HepG2 (cell line): Measurements from ENCODE around the gene TPGS1. TPM values are rescaled to one million over a fixed set of nuclear protein-coding genes. Genes with fewer than 3 reads are reported as not detected.

Experiments used
- ATAC-seq: fragments of 200-7000 bp; cut with Tn5 transposase; 3 replicates; pipeline ENCODE4 v1.9.1; 2020; ENCODE audit warnings: mild to moderate bottlenecking, moderate library complexity
- BruUV-seq: library from RNA; stranded (reverse); fragments of 400-500 nt; replicated peaks from 2 replicates; lab custom pipeline; 2021; lab: Mats Ljungman, UMichigan
- CTCF ChIA-PET: fragments of 300-600 bp; formaldehyde crosslinking; extraction: SDS; loops from one replicate; lab custom pipeline; 2021; ENCODE audit warnings: low total read pairs, inconsistent platforms, low intra/inter-chr PET ratio; lab: Yijun Ruan, JAX
- POLR2A ChIA-PET: fragments of 350-600 bp; sonication (Branson Sonifier 250); formaldehyde crosslinking; loops from one replicate; lab custom pipeline; 2020; ENCODE audit warnings: antibody characterized with exemption, inconsistent platforms; lab: Yijun Ruan, JAX
- DNase-seq: peaks from one replicate; pipeline ENCODE4 v3.0.0-alpha.2; 2015; ENCODE audit warnings: low spot score
- FAIRE-seq: peaks from 3 replicates; lab custom pipeline; 2011; peaks lifted over from hg19 to GRCh38; lab: Jason Lieb, UNC
- H2AFZ ChIP-seq: one replicate; pipeline ENCODE4 v1.6.1; 2011; ENCODE audit warnings: low read length, inconsistent platforms
- H3K27ac ChIP-seq: fragments of 300-600 bp; 3 replicates; pipeline ENCODE4 v1.8.0; 2011; ENCODE audit warnings: mixed run types, mild to moderate bottlenecking, mixed read lengths, low read length, inconsistent platforms; ENCODE audit not compliant: insufficient read depth; ENCODE audit errors: extremely low read length
- H3K27me3 ChIP-seq, 2 experiments: fragments of 200-600 bp in 1 of 2; 2 replicates in 1 of 2; 3 replicates in 1 of 2; pipeline versions ENCODE4 v1.6.0 to v1.8.0; 2011; ENCODE audit warnings: low read length in 2 of 2, mild to moderate bottlenecking in 2 of 2, moderate library complexity in 2 of 2, inconsistent platforms in 1 of 2; ENCODE audit not compliant: insufficient read depth in 2 of 2, control insufficient read depth in 1 of 2
- H3K36me3 ChIP-seq, 2 experiments: fragments of 200-600 bp in 1 of 2; replicated peaks in 1 of 2; 2 replicates in 1 of 2; 3 replicates in 1 of 2; pipeline versions ENCODE4 v1.5.1 to v1.8.0; 2011; ENCODE audit warnings: low read length in 2 of 2, inconsistent platforms in 1 of 2; ENCODE audit not compliant: insufficient read depth in 2 of 2, control insufficient read depth in 1 of 2
- H3K4me1 ChIP-seq: 2 replicates; pipeline ENCODE4 v1.5.1; 2012; ENCODE audit warnings: low read length, inconsistent platforms; ENCODE audit not compliant: insufficient read depth
- H3K4me2 ChIP-seq: 2 replicates; pipeline ENCODE4 v1.6.0; 2011; ENCODE audit warnings: low read depth, low read length, inconsistent platforms
- H3K4me3 ChIP-seq, 3 experiments: fragments of 200-600 bp in 1 of 3; sonication (generic), shearing (Covaris generic) in 1 of 3; replicated peaks in 1 of 3; 2 replicates each; pipeline ENCODE4 v1.5.1; 2011 to 2016; ENCODE audit warnings: low read length in 3 of 3, inconsistent platforms in 2 of 3, low read depth in 2 of 3, mild to moderate bottlenecking in 2 of 3, control low read depth in 1 of 3, mixed read lengths in 1 of 3; ENCODE audit not compliant: insufficient read depth in 1 of 3
- H3K79me2 ChIP-seq: one replicate; pipeline ENCODE4 v1.6.1; 2011; ENCODE audit warnings: low read length, inconsistent platforms; ENCODE audit not compliant: insufficient read depth
- H3K9ac ChIP-seq: 2 replicates; pipeline ENCODE4 v1.6.0; 2011; ENCODE audit warnings: mild to moderate bottlenecking, low read depth, low read length, inconsistent platforms; ENCODE audit not compliant: insufficient read depth
- H3K9me3 ChIP-seq: 2 replicates; pipeline ENCODE4 v1.5.1; 2012; ENCODE audit warnings: mild to moderate bottlenecking, low read length
- H4K20me1 ChIP-seq: 2 replicates; pipeline ENCODE4 v1.6.0; 2011; ENCODE audit warnings: inconsistent platforms, mild to moderate bottlenecking, low read length, moderate library complexity; ENCODE audit not compliant: insufficient read depth
- AGO1 ChIP-seq: fragments of 200-400 bp; formaldehyde crosslinking; IDR thresholded peaks from 2 replicates; pipeline ENCODE4 v1.6.1; 2017; ENCODE audit warnings: mild to moderate bottlenecking, low read depth, low read length, moderate library complexity; ENCODE audit not compliant: poor library complexity, severe bottlenecking
- AGO2 ChIP-seq: fragments of 200-400 bp; formaldehyde crosslinking; optimal IDR thresholded peaks from 2 replicates; pipeline ENCODE3; 2017; ENCODE audit warnings: mild to moderate bottlenecking, low read depth, low read length, moderate library complexity
- BHLHE40 ChIP-seq: IDR thresholded peaks from 2 replicates; pipeline ENCODE4 v1.6.1; 2011; ENCODE audit warnings: low read length, improper control_type of control experiment
- HDAC2 ChIP-seq: sonication (generic); formaldehyde crosslinking; IDR thresholded peaks from 2 replicates; pipeline ENCODE4 v1.4.0; 2020; ENCODE audit warnings: missing genetic modification reagents
- KLF6 ChIP-seq: IDR thresholded peaks from 2 replicates; pipeline ENCODE4 v1.8.0; 2016; ENCODE audit warnings: missing biosample characterization, missing genetic modification reagents
- MBNL3 ChIP-seq: fragments of 250-450 bp; sonication (Bioruptor Pico); conservative IDR thresholded peaks from 2 replicates; pipeline ENCODE4 v1.8.0; 2022; ENCODE audit warnings: mild to moderate bottlenecking, inconsistent platforms
- STAG1 ChIP-seq: sonication (generic); formaldehyde crosslinking; IDR thresholded peaks from 2 replicates; pipeline ENCODE4 v1.4.0; 2020; ENCODE audit warnings: missing genetic modification reagents
- ZKSCAN8 ChIP-seq: IDR thresholded peaks from 2 replicates; pipeline ENCODE4 v1.6.1; 2016; ENCODE audit warnings: borderline replicate concordance, missing genetic modification reagents, missing compliant biosample characterization
- WGBS: methylation state at CpG from one replicate; pipeline ENCODE4 v1.1.6; 2017; ENCODE audit warnings: low lambda C conversion rate; 5-methylcytosine and 5-hydroxymethylcytosine counted together
- in situ Hi-C: cut with HindIII; loops from 2 replicates; pipeline ENCODE4 v1.10.0; 2017; ENCODE audit warnings: low pct_unique_long_range_greater_than_20kb; ENCODE audit not compliant: extremely low pct_ligation_motif_present
- intact Hi-C: fragments of 100-400 bp; cut with micrococcal nuclease; formaldehyde crosslinking; loops from one replicate; pipeline ENCODE4 v1.10.0; 2022; ENCODE audit not compliant: unreplicated experiment
- polyA plus RNA-seq, 8 experiments: library from polyadenylated mRNA; depleted of rRNA in 3 of 8; stranded (reverse) in 7 of 8; unstranded in 1 of 8; fragments of >200 nt; fragmentation: Illumina TruSeq in 4 of 8; extraction: Trizol in 4 of 8; gene quantifications; 2 replicates each; pipeline versions ENCODE4 v1.2.1 to v1.2.3, GENCODE V29; 2011 to 2016; ENCODE audit warnings: low read depth in 4 of 8, missing spikeins in 1 of 8, mixed read lengths in 1 of 8; ENCODE audit not compliant: insufficient read depth in 1 of 8
- total RNA-seq, 5 experiments: library from RNA; depleted of rRNA; stranded (reverse); fragments of >200 nt; fragmentation: Illumina TruSeq; extraction: Trizol; gene quantifications; 2 replicates each; pipeline ENCODE4 v1.2.3, GENCODE V29; 2016; ENCODE audit warnings: low read depth in 1 of 5
- TF ChIP-seq, protein P1 (sequence below): fragments of 450-650 bp; IDR thresholded peaks from 2 replicates; pipeline ENCODE4 v1.6.1; 2017
- TF ChIP-seq, protein P2 (sequence below): sonication (generic); formaldehyde crosslinking; IDR thresholded peaks from 2 replicates; pipeline ENCODE4 v1.4.0; 2020; ENCODE audit warnings: mild to moderate bottlenecking, low read depth, missing genetic modification reagents

TPGS1 gene
- total and polyA plus RNA-seq, 2 of the 13 experiments (the other 11 are each of a cell fraction or from before 2014, with no cell fraction given), result 1.1 to 6.2 TPM

DNA sequence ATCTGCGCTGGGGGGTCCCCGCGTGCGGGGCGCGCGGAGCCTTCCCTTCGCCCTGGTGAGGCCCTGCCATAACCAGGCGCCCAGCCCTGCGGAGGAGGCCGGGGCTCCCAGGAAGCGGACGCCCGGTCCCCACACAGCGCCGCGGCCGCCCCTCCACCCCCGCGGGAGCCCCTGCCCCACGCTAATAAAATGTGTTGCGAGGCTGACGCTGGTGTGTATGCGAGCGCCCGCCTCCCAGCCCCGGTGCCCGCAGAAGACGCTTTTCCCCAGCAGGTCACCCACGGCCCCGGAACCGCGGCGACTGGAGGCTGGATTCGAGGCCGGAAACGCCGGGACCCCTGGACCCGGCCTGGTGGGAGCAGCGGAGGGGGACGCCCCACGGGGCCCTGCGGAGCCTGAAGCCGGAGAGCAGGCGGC lies 12.2 kb downstream of the TPGS1 start:
- Histone ChIP-seq H3K36me3 (no peaks in the 10 kb centered on the region), H3K79me2 (no peaks in the 10 kb centered on the region), H3K4me1 (peaks cover 31% of the 10 kb centered on the region), H3K4me3 (no peak overlapping the region), H3K27ac (no peak overlapping the region), H2AFZ (no peak overlapping the region), H3K4me2 (no peak overlapping the region), H4K20me1 (no peaks in the 10 kb centered on the region), H3K27me3 (no peaks in the 10 kb centered on the region), H3K9me3 (no peaks in the 10 kb centered on the region), H3K9ac (no peak overlapping the region)
- TF ChIP-seq AGO2 (peak; percentile 70), KLF6 (CRISPR knock-in tag) (no peak), ZKSCAN8 (no peak), HDAC2 (no peak), STAG1 (CRISPR knock-in tag) (no peak), AGO1 (peak; percentile 16)
- TF ChIP-seq, protein P1, sequence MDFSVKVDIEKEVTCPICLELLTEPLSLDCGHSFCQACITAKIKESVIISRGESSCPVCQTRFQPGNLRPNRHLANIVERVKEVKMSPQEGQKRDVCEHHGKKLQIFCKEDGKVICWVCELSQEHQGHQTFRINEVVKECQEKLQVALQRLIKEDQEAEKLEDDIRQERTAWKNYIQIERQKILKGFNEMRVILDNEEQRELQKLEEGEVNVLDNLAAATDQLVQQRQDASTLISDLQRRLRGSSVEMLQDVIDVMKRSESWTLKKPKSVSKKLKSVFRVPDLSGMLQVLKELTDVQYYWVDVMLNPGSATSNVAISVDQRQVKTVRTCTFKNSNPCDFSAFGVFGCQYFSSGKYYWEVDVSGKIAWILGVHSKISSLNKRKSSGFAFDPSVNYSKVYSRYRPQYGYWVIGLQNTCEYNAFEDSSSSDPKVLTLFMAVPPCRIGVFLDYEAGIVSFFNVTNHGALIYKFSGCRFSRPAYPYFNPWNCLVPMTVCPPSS, result no peak
- WGBS, result 98% methylated on average over 9 of the region's 45 CpGs
- BruUV-seq, result no TSS peak
- ATAC-seq (no peak), FAIRE-seq (no peak), DNase-seq (no peak)
- intact Hi-C loops, result no loop called here
- in situ Hi-C loops, result no loop called here
- POLR2A ChIA-PET, result interaction anchor here (1.8 kb wide), 1 partner anchor 11 kb away, joined by 8 read pairs; no protein-coding TSS in a partner anchor
- CTCF ChIA-PET, result no interaction called here

DNA sequence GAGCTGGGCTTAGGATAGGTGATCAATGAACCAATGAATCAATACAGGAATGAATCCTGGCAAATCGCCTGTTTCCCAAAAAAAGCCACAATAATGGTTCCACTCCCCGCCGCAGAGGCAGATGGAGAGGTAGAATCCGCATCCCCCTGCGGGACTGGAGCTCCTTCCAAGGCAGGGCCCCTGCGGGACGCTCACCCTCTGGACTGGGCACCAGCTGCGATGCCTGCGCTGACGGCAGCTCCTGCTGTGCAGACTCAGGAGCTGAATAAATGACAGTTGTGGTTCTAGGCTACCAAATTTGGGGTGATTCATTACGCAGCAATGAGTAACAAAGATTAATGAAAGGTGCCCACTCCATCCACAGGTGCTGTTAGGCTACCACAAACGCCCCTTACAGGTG lies 15.4 kb downstream of the TPGS1 start:
- POLR2A ChIA-PET, result interaction anchor here (1.4 to 2.0 kb wide), 3 partner anchors 8 to 16 kb away, joined by 6 to 20 read pairs (median 6); partner anchors contain the start of gene CDC34
- H3K9ac ChIP-seq, result no peak overlapping the region
- DNase-seq, result no peak
- no peaks in the 10 kb centered on the region for H3K27me3 ChIP-seq
- no peak for ATAC-seq
- no peak for FAIRE-seq
- H2AFZ ChIP-seq, result no peak overlapping the region
- TF ChIP-seq, protein P2, sequence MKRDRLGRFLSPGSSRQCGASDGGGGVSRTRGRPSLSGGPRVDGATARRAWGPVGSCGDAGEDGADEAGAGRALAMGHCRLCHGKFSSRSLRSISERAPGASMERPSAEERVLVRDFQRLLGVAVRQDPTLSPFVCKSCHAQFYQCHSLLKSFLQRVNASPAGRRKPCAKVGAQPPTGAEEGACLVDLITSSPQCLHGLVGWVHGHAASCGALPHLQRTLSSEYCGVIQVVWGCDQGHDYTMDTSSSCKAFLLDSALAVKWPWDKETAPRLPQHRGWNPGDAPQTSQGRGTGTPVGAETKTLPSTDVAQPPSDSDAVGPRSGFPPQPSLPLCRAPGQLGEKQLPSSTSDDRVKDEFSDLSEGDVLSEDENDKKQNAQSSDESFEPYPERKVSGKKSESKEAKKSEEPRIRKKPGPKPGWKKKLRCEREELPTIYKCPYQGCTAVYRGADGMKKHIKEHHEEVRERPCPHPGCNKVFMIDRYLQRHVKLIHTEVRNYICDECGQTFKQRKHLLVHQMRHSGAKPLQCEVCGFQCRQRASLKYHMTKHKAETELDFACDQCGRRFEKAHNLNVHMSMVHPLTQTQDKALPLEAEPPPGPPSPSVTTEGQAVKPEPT (CRISPR knock-in tag), result no peak
- no peak for TF ChIP-seq AGO1
- no peak for TF ChIP-seq MBNL3 (CRISPR knock-in tag)
- TF ChIP-seq BHLHE40, result no peak
- no peaks in the 10 kb centered on the region for H3K9me3 ChIP-seq
- intact Hi-C loops (no loop called here), in situ Hi-C loops (no loop called here)
- H4K20me1 ChIP-seq, result no peaks in the 10 kb centered on the region
- CTCF ChIA-PET, result no interaction called here
- peak overlapping the region; percentile 30 for H3K27ac ChIP-seq
- no peaks in the 10 kb centered on the region for H3K36me3 ChIP-seq
- no peaks in the 10 kb centered on the region for H3K79me2 ChIP-seq
- H3K4me3 ChIP-seq, result no peak overlapping the region
- TSS peak; percentile 57 for BruUV-seq
- H3K4me2 ChIP-seq, result no peak overlapping the region
- WGBS, result 95% methylated on average over 12 of the region's 12 CpGs
- H3K4me1 ChIP-seq, result peaks cover 43% of the 10 kb centered on the region
